Measurements from ENCODE around the gene HPGDS. TPM values are rescaled to one million over a fixed set of nuclear protein-coding genes. Genes with fewer than 3 reads are reported as not detected.

HPGDS gene
- total and polyA plus RNA-seq, 2 donors (not counting 1 experiment from before 2014, with no cell fraction given), result not detected

DNA sequence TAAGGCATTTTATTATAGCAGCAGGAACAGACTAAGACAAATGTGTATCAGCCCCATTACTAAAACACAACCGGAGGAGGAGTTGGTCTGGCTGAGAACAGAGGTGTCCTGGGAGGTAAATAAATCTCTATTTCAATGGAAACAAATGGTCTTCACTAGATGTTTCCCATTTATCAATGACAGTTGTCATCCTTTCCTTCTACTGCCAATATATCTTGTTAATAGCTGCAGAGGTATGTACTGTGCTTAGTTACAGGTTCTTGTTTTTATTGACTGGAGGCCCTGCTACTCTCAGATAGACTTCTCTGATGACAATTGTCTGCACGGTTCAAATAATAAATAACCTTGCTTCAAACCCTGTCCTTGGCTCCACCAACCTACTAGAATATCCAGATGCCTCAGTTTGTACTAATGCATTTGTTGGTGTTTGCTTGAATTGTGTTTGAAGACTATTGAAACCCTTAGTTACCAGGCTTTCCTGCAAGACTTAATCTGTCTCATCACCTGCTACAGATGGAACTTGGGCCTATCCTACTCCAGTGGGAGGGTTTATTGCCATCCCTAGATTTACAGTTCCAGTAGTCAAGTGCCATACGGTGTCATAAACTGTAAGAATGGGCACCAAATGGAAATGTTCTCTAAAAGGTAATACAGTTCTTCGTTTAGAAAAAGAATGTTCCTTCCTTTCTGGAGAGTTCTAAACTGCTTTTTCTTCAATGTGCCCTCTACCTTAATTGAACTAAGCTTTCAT lies 29.8 kb upstream of the HPGDS start:
- Histone ChIP-seq H3K27me3 (replicated peaks in 1 of 4; ENCODE audit: control extremely low read depth in 1 of 4, control insufficient read depth in 3 of 4, insufficient read depth in 4 of 4, low read length in 3 of 4) (no peaks in the 10 kb centered on the region), H3K4me3 (ENCODE audit: control extremely low read depth in 1 of 5, extremely low read depth in 1 of 5, insufficient read depth in 1 of 5, low read depth in 2 of 5, low read length in 4 of 5) (no peak overlapping the region), H3K4me2 (replicated peaks; ENCODE audit: low read depth, low read length, poor library complexity, severe bottlenecking) (no peak overlapping the region), H4K20me1 (ENCODE audit: control insufficient read depth, insufficient read depth, low read length, poor library complexity, severe bottlenecking) (no peaks in the 10 kb centered on the region), H3K36me3 (replicated peaks in 1 of 2; ENCODE audit: control extremely low read depth in 1 of 2, control insufficient read depth in 1 of 2, extremely low read depth in 1 of 2, insufficient read depth in 2 of 2, low read length in 1 of 2) (no peaks in the 10 kb centered on the region), H3K4me1 (ENCODE audit: control insufficient read depth in 2 of 2, insufficient read depth in 2 of 2, low read length in 2 of 2) (no peaks in the 10 kb centered on the region), H3K79me2 (ENCODE audit: control insufficient read depth, insufficient read depth, low read length) (no peaks in the 10 kb centered on the region), H3K27ac (ENCODE audit: low read length in 2 of 2) (no peak overlapping the region), H3K9me3 (ENCODE audit: control extremely low read depth in 1 of 3, control insufficient read depth in 2 of 3, insufficient read depth in 1 of 3, low read length in 2 of 3) (no peaks in the 10 kb centered on the region), H2AFZ (ENCODE audit: insufficient read depth, low read depth, low read length, poor library complexity, severe bottlenecking) (no peak overlapping the region), H3K9ac (ENCODE audit: low read length) (no peak overlapping the region)
- CTCF ChIA-PET, result no interaction called here
- intact Hi-C loops (cut with micrococcal nuclease), result no loop called here
- ATAC-seq (ENCODE audit: low read depth), result no peak
- Mint-ChIP-seq H3K9me3 (ENCODE audit: insufficient read depth) (no peaks in the 10 kb centered on the region), H3K4me1 (no peaks in the 10 kb centered on the region), H3K27me3 (peaks cover 20% of the 10 kb centered on the region), H3K4me3 (no peak overlapping the region), H3K27ac (no peak overlapping the region)
- no CpG with 5 or more reads among the region's 4 CpGs for WGBS (ENCODE audit: insufficient coverage)
- TF ChIP-seq, protein P1, sequence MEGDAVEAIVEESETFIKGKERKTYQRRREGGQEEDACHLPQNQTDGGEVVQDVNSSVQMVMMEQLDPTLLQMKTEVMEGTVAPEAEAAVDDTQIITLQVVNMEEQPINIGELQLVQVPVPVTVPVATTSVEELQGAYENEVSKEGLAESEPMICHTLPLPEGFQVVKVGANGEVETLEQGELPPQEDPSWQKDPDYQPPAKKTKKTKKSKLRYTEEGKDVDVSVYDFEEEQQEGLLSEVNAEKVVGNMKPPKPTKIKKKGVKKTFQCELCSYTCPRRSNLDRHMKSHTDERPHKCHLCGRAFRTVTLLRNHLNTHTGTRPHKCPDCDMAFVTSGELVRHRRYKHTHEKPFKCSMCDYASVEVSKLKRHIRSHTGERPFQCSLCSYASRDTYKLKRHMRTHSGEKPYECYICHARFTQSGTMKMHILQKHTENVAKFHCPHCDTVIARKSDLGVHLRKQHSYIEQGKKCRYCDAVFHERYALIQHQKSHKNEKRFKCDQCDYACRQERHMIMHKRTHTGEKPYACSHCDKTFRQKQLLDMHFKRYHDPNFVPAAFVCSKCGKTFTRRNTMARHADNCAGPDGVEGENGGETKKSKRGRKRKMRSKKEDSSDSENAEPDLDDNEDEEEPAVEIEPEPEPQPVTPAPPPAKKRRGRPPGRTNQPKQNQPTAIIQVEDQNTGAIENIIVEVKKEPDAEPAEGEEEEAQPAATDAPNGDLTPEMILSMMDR (IDR thresholded peaks at IDR 0.05), result no peak
- TF ChIP-seq EZH2 (IDR thresholded peaks at IDR 0.05; ENCODE audit: borderline replicate concordance, insufficient read depth, low read depth, low read length, poor library complexity, severe bottlenecking), result no peak
- POLR2A ChIA-PET, result no interaction called here
- no peak for DNase-seq

DNA sequence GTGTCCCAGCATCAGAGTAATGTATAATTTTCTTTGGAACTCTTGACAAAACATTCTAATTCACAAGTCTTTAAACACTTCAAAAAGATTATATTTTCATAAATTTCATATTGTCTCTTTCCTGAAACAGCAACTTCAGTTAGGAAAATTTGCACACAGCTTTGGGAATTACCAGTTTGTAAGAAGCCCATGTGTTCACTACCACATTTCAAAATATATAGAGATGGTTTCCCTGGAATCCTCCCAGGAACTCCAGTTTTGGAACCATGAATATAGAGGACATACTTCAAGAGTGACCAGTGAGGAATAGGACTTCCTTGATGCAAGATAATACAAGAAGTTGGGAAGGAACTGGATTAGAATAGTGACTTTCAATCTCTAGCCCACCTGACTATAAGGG lies 28.7 kb upstream of the HPGDS start:
- H3K27ac Mint-ChIP-seq, result no peak overlapping the region
- peaks cover 22% of the 10 kb centered on the region for H3K27me3 Mint-ChIP-seq
- ATAC-seq (ENCODE audit: low read depth) (no peak), DNase-seq (no peak)
- Histone ChIP-seq H4K20me1 (ENCODE audit: control insufficient read depth, insufficient read depth, low read length, poor library complexity, severe bottlenecking) (no peaks in the 10 kb centered on the region), H2AFZ (ENCODE audit: insufficient read depth, low read depth, low read length, poor library complexity, severe bottlenecking) (no peak overlapping the region), H3K9ac (ENCODE audit: low read length) (no peak overlapping the region), H3K79me2 (ENCODE audit: control insufficient read depth, insufficient read depth, low read length) (no peaks in the 10 kb centered on the region), H3K4me1 (ENCODE audit: control insufficient read depth in 2 of 2, insufficient read depth in 2 of 2, low read length in 2 of 2) (no peaks in the 10 kb centered on the region), H3K9me3 (ENCODE audit: control extremely low read depth in 1 of 3, control insufficient read depth in 2 of 3, insufficient read depth in 1 of 3, low read length in 2 of 3) (no peaks in the 10 kb centered on the region), H3K4me2 (replicated peaks; ENCODE audit: low read depth, low read length, poor library complexity, severe bottlenecking) (no peak overlapping the region), H3K27me3 (replicated peaks in 1 of 4; ENCODE audit: control extremely low read depth in 1 of 4, control insufficient read depth in 3 of 4, insufficient read depth in 4 of 4, low read length in 3 of 4) (no peaks in the 10 kb centered on the region), H3K4me3 (ENCODE audit: control extremely low read depth in 1 of 5, extremely low read depth in 1 of 5, insufficient read depth in 1 of 5, low read depth in 2 of 5, low read length in 4 of 5) (no peak overlapping the region), H3K36me3 (replicated peaks in 1 of 2; ENCODE audit: control extremely low read depth in 1 of 2, control insufficient read depth in 1 of 2, extremely low read depth in 1 of 2, insufficient read depth in 2 of 2, low read length in 1 of 2) (no peaks in the 10 kb centered on the region), H3K27ac (ENCODE audit: low read length in 2 of 2) (no peak overlapping the region)
- intact Hi-C loops (cut with micrococcal nuclease), result no loop called here
- no peaks in the 10 kb centered on the region for H3K4me1 Mint-ChIP-seq
- ChIA-PET CTCF (no interaction called here), POLR2A (no interaction called here)
- peaks cover 3% of the 10 kb centered on the region for H3K9me3 Mint-ChIP-seq (ENCODE audit: insufficient read depth)
- H3K4me3 Mint-ChIP-seq, result no peak overlapping the region
- TF ChIP-seq, protein P1 (IDR thresholded peaks at IDR 0.05), result no peak
- no peak for TF ChIP-seq EZH2 (IDR thresholded peaks at IDR 0.05; ENCODE audit: borderline replicate concordance, insufficient read depth, low read depth, low read length, poor library complexity, severe bottlenecking)

Data from B cell (primary cell).